Adrenal gland (tissue), 5 donors: ENCODE data around the gene CAVIN1.

ENCODE experiments used
- CTCF ChIP-seq, 6 experiments: fragments of 450-650 bp in 4 of 6; fragments of 200-600 bp in 2 of 6; sonication (generic) in 1 of 6; IDR thresholded peaks; 1 replicate in 5 of 6; 2 replicates in 1 of 6; pipeline versions ENCODE4 v1.5.1 to v1.8.0; 2016 to 2021; ENCODE audit warnings: antibody characterized with exemption in 6 of 6, mild to moderate bottlenecking in 2 of 6, moderate library complexity in 1 of 6
- POLR2A ChIP-seq, 2 donors: fragments of 450-650 bp; IDR thresholded peaks; one replicate each; pipeline ENCODE4 v1.6.1; 2017; ENCODE audit warnings: antibody characterized with exemption in 2 of 2, mild to moderate bottlenecking in 2 of 2, moderate library complexity in 1 of 2
- donor health status: DM: no; HTN: no; CAD: no.

DNA sequence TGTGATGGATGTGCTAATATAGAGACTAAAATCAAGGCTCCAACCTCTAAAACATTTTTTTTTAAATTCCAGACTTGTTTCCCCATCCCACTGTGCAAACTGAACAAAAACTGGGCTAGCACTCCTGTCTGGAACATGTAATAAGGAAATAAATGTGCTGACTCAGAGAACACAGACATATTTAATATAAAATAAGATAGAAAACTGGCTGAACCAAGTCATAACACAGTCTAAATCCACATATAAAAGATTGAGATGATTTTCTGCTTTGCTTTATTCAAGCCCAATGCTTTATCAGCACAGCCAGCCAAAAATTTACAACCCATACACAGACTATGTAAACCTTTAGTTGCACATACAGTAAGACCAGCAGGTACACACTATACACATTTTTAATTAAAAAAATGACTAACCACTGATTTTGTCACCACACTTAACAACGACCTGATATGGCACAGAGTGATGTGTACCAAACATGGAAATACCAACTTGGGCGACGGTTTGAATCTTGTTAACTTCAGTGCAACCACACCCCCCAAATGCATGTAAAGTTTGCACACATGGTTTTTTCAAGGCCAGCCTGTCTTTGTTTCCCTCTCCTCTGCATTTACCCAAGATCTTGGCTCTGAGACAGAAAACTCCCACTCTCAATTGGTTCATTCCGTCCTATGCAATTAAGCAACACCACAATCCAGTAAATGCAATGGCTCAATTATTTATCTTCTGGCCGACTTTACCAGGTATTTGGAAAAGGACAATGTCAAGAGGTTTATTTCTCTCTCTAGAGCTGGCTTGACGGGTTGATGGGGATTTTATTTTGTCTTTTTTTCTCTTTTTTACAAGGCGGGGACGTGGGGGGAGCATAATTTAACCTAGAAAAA is 36.0 kb downstream of the CAVIN1 start:
- TF ChIP-seq CTCF (IDR thresholded peaks at IDR 0.05): no peak
- TF ChIP-seq POLR2A (IDR thresholded peaks at IDR 0.05): no peak
